GM12891 (cell line): ENCODE data around the gene PDZRN3.

Experiments
- POLR2A ChIP-seq: IDR thresholded peaks from 2 replicates; pipeline ENCODE4 v1.6.1; 2011; ENCODE audit warnings: low read depth, low read length, control low read depth
- POLR2AphosphoS5 ChIP-seq: IDR thresholded peaks from 2 replicates; pipeline ENCODE4 v1.6.1; 2011; ENCODE audit warnings: low read depth, low read length, control low read depth
- SPI1 ChIP-seq: IDR thresholded peaks from 2 replicates; pipeline ENCODE4 v1.6.1; 2011; ENCODE audit warnings: low read depth, low read length, control low read depth
- TAF1 ChIP-seq: IDR thresholded peaks from 2 replicates; pipeline ENCODE4 v1.6.1; 2011; ENCODE audit warnings: low read depth, low read length, control low read depth

- TF ChIP-seq POLR2AphosphoS5, result no peak
- TF ChIP-seq SPI1, result no peak
- TF ChIP-seq POLR2A, result no peak
- TF ChIP-seq TAF1, result no peak
Measured at GRCh38 chr3:73550032-73550431, 74.7 kb downstream of the PDZRN3 start.
